HS-5 (cell line): ENCODE data around the gene C6orf47.

Experiments used
- DNase-seq: peaks from one replicate; pipeline ENCODE4 v3.0.0-alpha.2; 2012; ENCODE audit warnings: low read depth

Gene C6orf47

GRCh38 chr6:31636698-31637596 is 23.6 kb downstream of the C6orf47 start:
- no peak for DNase-seq

GRCh38 chr6:31634969-31635575 is 25.5 kb downstream of the C6orf47 start:
- DNase-seq: no peak

DNA sequence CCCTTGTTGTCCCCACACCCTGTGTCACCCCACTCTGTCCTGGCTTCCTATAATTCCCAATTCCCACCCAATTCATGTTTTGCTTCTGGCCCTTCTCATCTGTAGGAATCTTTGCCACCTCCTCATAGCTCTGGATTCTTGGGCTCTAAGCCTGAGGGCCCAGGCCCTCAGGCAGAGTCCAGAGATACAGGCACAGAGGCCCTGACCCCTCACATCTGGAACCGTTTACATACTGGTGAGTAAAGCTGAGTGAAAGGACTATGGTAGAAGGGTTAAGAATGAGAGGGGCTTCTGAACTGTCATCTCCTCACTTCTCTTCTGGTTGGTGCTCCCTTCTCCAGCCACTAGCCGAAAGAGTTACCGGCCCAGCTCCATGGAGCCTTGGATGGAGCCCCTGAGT is 26.4 kb downstream of the C6orf47 start:
- DNase-seq: no peak

DNA sequence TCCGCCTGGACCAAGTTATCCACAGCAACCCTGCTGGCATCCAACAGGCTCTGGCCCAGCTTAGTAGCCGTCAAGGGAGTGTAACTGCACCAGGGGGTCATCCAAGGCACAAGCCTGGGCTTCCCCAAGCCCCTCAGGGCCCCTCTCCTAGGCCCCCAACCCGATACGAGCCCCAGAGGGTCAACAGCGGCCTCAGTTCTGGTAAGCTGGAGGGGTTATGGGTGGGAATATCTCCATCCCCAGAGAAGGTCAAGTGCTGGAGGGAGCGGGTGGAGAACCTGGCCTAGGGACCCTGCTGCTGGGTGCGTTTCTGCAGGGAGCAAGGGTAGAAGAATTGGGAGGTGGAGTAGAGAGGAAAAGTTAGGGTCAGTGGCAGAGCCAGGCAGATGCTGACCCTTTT is 27.1 kb downstream of the C6orf47 start:
- DNase-seq: no peak

GRCh38 chr6:31632279-31632946 is 28.2 kb downstream of the C6orf47 start:
- no peak for DNase-seq

DNA sequence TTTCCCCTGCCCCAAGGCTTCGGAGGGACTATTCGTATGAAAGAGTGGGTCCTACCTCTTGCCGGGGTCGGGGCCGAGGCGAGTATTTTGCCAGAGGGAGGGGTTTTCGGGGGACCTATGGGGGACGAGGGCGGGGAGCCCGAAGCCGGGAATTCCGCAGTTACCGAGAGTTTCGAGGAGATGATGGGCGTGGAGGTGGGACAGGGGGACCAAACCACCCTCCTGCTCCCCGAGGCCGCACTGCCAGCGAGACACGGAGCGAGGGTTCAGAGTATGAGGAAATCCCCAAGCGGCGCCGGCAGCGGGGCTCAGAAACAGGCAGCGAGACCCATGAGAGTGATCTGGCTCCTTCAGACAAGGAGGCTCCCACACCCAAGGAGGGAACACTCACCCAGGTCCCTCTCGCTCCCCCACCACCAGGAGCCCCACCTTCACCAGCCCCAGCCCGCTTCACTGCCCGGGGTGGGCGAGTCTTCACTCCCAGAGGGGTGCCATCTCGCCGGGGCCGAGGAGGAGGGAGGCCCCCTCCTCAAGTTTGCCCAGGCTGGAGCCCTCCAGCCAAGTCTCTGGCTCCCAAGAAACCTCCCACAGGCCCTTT is 28.8 kb downstream of the C6orf47 start:
- no peak for DNase-seq

- no peak for DNase-seq
Measured at GRCh38 chr6:31631209-31631608, 29.4 kb downstream of the C6orf47 start.

- DNase-seq: no peak
Measured at GRCh38 chr6:31630177-31630934, 30.2 kb downstream of the C6orf47 start.

- no peak for DNase-seq
Measured at GRCh38 chr6:31629014-31629413, 31.6 kb downstream of the C6orf47 start.

DNA sequence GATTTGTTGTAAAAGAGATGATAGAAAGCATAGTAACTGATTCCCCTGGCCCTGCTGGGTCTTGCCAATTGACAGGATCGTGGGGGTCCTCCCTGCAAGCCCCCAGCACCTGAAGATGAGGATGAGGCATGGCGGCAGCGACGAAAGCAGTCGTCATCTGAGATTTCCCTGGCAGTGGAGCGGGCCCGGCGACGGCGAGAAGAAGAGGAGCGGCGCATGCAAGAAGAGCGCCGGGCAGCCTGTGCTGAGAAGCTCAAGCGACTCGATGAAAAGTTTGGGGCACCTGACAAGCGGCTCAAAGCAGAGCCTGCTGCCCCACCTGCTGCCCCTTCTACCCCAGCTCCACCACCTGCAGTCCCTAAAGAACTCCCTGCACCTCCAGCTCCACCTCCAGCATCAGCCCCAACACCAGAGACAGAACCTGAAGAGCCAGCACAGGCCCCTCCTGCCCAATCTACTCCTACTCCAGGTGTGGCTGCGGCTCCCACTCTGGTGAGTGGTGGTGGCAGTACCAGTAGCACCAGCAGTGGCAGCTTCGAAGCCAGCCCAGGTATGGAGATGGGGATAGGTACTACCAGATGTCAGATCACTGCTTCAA is 32.8 kb downstream of the C6orf47 start:
- DNase-seq: no peak

- no peak for DNase-seq
Measured at GRCh38 chr6:31626952-31627351, 33.6 kb downstream of the C6orf47 start.

DNA sequence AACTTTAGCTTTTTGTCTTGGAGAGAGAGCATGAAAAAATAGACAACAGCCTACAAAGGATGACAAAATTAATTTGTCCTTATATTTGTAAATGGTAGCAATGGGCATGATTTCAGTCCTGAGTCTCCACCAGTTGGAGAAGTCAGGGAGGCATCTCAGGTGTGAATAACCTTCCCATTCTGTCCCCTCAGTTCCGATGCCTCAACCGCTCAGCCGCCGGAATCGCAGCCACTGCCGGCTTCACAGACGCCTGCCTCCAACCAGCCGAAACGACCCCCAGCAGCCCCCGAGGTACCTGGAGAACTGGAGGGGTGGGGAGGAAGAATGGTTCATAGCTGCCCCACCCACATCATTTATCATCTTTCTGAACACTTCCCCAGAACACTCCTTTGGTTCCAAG is 36.5 kb downstream of the C6orf47 start:
- no peak for DNase-seq

GRCh38 chr6:31622684-31623091 is 37.9 kb downstream of the C6orf47 start:
- no peak for DNase-seq

GRCh38 chr6:31621991-31622390 is 38.6 kb downstream of the C6orf47 start:
- no peak for DNase-seq

DNA sequence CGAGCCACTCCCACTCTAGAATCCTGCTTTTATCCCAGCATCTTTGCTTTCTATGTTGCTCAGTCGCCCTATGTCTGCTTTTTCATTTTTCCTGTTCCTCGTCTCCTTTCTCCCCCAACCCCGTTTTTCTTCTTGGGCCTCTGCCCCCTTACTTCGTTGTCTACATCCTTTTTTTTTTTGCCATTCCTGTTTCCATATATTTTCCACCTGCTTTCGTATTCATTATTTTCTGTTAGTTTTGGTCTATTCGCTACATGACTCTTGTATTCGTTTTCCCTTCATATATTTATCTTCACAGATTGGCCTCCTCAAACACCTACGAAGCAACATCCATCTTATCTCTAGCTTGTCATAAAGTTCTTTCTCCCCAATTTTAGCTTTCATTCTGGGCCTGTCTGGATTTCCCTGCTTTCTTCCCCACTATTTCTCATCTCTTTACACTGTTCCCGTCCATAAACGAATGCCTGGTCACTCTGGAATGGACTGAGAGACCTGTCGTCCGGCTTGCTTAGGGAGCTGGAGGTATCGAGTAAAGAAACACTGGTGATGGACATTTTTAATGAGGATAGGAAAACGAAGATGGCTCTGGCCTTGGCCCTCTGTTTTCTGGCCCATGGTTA is 39.1 kb downstream of the C6orf47 start:
- no peak for DNase-seq

- no peak for DNase-seq
Measured at GRCh38 chr6:31620586-31621319, 39.8 kb downstream of the C6orf47 start, which contains the start of gene PRRC2A. Gene PRRC2A (plus strand): TSS chr6:31620715. CDS start chr6:31622790, 2,075 bp downstream.

DNA sequence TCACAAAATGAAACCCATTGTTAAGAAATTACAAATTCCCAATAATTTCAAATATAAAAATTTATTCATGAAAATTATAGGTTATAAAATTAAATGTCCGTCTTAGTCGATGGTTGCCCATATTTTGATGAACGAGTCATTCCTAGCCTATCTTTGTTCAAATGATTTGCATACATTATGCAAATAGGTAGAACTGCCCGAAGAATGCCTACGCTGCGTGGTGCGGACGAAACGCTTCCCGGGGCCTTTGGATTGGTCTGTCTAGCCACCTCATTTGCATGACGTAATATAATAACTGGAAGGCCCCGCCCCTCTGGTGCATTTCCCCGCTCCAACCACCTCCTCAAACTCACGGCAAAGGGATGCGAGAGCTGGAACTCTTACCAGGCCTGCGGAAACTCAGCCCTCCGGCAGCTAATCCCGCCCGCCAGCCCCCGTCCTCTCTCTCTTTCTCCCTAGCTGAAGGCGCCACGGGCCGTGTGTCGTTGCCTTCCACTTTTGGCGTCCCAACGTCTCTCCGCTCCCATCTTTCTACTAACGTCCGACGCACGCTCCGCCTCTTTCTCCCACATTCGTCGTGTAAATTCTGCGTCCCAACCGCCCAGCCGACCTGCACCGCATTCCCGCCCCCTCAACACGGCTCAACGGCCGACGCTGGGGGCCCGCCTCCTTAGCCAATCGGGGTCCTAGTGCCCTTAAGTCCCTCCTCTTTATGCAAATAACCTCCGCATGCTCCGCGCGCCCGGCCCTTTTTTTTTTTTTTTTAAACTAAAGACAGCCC is 40.6 kb downstream of the C6orf47 start:
- DNase-seq: peak; percentile 95

GRCh38 chr6:31617010-31617409 is 43.6 kb downstream of the C6orf47 start:
- DNase-seq: no peak

- no peak for DNase-seq
Measured at GRCh38 chr6:31615748-31616147, 44.8 kb downstream of the C6orf47 start.
